Stimulated activated CD4-positive, alpha-beta T cell treated with anti-CD3 and anti-CD28 coated beads, TNF-alpha, amount 100 ng/mL, for 24 hours (primary cell): ENCODE measurements around the gene TMEM120B.
"Not testable (repeated sequence)": the region's sequence is repeated elsewhere in the genome, so short reads cannot be mapped to it uniquely, and the experiment has no call there.

Experiments used
- DNase-seq, 3 experiments: peaks; one replicate each; pipeline ENCODE4 v3.0.0-alpha.2; 2020; ENCODE audit warnings: low read depth in 3 of 3

The TMEM120B gene

GRCh38 chr12:121745545-121745944 lies 33.0 kb downstream of the TMEM120B start:
- DNase-seq = not testable (repeated sequence)

DNA sequence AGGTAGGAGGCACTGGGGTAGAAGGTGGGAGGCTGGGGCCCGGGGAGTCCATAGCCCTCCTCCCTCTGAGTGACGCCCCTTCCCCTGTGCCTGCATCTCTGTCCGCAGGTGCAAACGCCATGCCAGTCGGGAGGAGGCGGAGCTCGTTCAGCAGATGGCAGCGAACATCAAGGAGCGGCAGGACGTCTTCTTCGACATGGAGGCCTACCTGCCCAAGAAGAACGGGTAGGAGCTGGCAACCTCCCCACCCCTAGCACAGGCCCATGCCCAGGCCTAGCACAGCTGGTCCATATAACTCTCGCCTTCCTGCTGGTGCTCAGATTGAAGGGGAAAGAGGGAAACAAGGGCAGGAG lies 35.6 kb downstream of the TMEM120B start:
- DNase-seq = no peak

- DNase-seq = no peak
These were observed 36.2 kb downstream of the TMEM120B start for GRCh38 chr12:121748571-121749265.

DNA sequence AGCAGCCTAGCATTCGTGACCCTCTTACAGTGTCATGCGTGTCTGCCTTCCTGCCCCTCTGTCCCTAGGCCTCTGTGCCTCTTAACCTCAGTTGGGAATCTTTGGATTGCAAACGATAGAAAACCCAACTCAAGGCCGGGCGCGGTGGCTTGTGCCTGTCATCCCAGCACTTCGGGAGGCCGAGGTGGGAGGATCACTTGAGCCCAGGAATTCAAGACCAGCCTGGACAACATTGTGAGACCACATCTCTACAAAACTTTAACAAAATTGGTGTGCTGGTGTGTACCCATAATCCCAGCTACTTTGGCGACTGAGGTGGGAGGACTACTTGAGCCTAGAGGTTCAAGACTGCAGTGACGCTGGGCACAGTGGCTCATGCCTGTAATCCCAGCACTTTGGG lies 36.7 kb downstream of the TMEM120B start:
- DNase-seq = no peak

GRCh38 chr12:121750507-121750955 lies 38.0 kb downstream of the TMEM120B start:
- DNase-seq = no peak

- no peak for DNase-seq
These were observed 38.5 kb downstream of the TMEM120B start for GRCh38 chr12:121751034-121751433.

GRCh38 chr12:121751749-121752351 lies 39.3 kb downstream of the TMEM120B start:
- DNase-seq = no peak

- no peak for DNase-seq
These were observed 41.3 kb downstream of the TMEM120B start for GRCh38 chr12:121753844-121754264.

- no peak for DNase-seq
These were observed 42.3 kb downstream of the TMEM120B start for GRCh38 chr12:121754836-121755235.

- DNase-seq = no peak
These were observed 43.0 kb downstream of the TMEM120B start for GRCh38 chr12:121755591-121755990.

DNA sequence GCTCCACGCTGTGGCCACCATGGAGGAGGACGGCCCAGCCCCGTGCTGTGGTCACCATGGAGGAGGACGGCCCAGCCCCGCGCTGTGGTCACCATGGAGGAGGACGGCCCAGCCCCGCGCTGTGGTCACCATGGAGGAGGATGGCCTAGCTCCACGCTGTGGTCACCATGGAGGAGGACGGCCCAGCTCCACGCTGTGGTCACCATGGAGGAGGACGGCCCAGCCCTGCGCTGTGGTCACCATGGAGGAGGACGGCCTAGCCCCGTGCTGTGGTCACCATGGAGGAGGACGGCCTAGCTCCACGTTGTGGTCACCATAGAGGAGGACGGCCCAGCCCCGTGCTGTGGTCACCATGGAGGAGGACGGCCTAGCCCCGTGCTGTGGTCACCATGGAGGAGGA lies 46.0 kb downstream of the TMEM120B start:
- DNase-seq = not testable (repeated sequence)

DNA sequence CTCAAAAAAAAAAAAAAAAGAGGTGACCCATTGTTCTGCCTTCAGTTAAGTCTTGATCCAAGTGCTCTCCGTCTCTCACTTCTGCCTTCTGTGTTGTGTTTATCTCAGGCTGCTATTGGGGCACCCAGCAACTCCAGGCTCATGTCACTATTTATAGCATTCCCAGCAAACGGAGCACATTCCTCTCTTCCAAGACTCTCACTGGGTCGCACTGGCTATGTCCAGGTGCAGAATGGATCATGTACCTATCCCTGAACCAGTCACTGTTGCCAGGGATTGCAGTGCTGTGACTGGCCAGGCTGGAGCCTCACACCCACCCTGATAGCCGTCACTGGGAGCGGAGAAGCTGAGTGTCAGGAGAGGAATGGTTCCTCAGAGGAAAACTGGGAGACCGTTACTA lies 49.7 kb downstream of the TMEM120B start:
- DNase-seq = no peak

GRCh38 chr12:121764808-121765207 lies 52.3 kb downstream of the TMEM120B start:
- no peak for DNase-seq

- DNase-seq = no peak
These were observed 53.0 kb downstream of the TMEM120B start for GRCh38 chr12:121765573-121765972.

DNA sequence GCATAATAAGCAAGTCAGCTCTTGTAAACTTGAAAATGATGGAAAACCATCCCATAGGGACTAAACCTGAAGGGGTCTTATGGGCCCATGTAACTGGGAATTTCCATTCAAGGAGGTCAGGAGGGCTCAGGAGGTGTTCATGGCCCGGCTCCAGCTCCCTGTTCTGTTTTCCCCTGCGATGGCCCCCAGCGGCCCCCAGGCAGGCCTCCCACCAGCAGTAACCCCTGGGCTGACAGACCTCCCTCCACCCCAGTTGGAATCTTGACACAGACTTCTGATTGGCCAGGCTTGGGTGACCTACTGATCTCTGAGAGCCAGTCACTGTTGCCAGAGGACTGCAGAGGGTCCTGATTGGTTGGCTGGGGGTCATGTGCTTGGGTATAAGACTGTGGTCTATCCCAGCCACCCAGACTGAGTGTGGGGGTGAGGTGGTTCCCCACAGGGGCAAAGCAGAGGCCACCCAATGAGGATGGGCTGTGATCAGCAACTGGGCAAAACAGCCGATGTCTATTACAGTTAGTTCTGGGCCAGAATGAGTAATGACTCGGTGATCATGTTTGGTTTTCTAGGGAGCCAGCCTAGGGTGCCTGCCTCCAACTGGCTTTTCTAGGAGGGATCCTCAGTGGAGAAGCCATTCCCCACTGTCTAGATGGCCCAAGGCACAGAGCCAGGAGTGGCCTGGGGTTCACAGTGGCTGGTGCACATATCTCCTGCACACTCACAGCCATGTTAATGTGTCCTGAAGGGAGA lies 53.9 kb downstream of the TMEM120B start:
- DNase-seq = no peak

DNA sequence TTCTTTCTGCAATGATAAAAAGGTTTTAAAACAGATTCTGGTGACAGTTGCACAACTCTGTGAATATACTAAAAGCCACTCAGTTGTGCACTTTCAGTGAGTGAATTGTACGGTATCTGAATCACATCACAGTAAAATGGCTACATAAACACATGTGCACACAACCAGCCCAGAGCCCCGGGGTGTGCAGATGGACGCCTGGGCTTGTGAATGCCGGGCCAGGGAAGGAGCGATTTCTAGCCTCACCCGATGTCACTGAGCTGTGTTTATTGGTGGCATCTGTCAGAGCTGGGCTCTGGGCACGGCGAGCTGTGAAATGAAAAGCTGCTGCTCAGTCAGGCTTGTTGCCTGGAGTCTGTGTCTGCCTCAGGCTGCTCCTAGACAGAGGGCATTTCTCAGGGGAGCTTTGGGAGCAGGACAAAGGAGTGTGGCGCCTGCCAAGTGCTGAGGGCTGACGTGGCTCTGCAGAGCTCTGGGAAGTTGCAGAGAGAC lies 55.0 kb downstream of the TMEM120B start:
- no peak for DNase-seq

- DNase-seq = no peak
These were observed 56.8 kb downstream of the TMEM120B start for GRCh38 chr12:121769297-121769830.

- no peak for DNase-seq
These were observed 57.3 kb downstream of the TMEM120B start for GRCh38 chr12:121769831-121770301.

- no peak for DNase-seq
These were observed 57.8 kb downstream of the TMEM120B start for GRCh38 chr12:121770388-121770787.

GRCh38 chr12:121770813-121771625 lies 58.5 kb downstream of the TMEM120B start:
- no peak for DNase-seq

GRCh38 chr12:121773011-121773777 lies 60.6 kb downstream of the TMEM120B start:
- DNase-seq = peak in 2 of 3 experiments; percentile 61 to 79
